GM18951 (cell line): ENCODE results near the gene GRIK1.

ENCODE experiments used
- POLR2A ChIP-seq: IDR thresholded peaks from 4 replicates; pipeline ENCODE4 v1.6.1; 2011; ENCODE audit warnings: mild to moderate bottlenecking; ENCODE audit not compliant: insufficient read length, insufficient read depth; ENCODE audit errors: extremely low read depth
- in situ Hi-C: fragments of 300-500 bp; cut with MboI; formaldehyde crosslinking; loops from one replicate; pipeline ENCODE4 v1.12.0; 2022; ENCODE audit warnings: low sequenced_read_pairs, mixed read lengths, inconsistent platforms; ENCODE audit not compliant: unreplicated experiment

GRIK1 gene

GRCh38 chr21:29893687-29894086 is 46.1 kb downstream of the GRIK1 start:
- in situ Hi-C loops = no loop called here
- no peak for TF ChIP-seq POLR2A

GRCh38 chr21:29892379-29892778 is 47.4 kb downstream of the GRIK1 start:
- in situ Hi-C loops = no loop called here
- no peak for TF ChIP-seq POLR2A

- in situ Hi-C loops = no loop called here
- no peak for TF ChIP-seq POLR2A
These were observed 51.4 kb downstream of the GRIK1 start for GRCh38 chr21:29888437-29888836.

- TF ChIP-seq POLR2A = no peak
- in situ Hi-C loops = no loop called here
These were observed 52.3 kb downstream of the GRIK1 start for GRCh38 chr21:29887313-29888009.

GRCh38 chr21:29885491-29885890 is 54.3 kb downstream of the GRIK1 start:
- in situ Hi-C loops = no loop called here
- no peak for TF ChIP-seq POLR2A

GRCh38 chr21:29875873-29876272 is 63.9 kb downstream of the GRIK1 start:
- in situ Hi-C loops = no loop called here
- no peak for TF ChIP-seq POLR2A

- in situ Hi-C loops = no loop called here
- no peak for TF ChIP-seq POLR2A
These were observed 64.6 kb downstream of the GRIK1 start for GRCh38 chr21:29875036-29875716.

GRCh38 chr21:29873908-29874307 is 65.9 kb downstream of the GRIK1 start:
- in situ Hi-C loops = no loop called here
- no peak for TF ChIP-seq POLR2A

- no peak for TF ChIP-seq POLR2A
- in situ Hi-C loops = no loop called here
These were observed 69.0 kb downstream of the GRIK1 start for GRCh38 chr21:29870814-29871213.

- in situ Hi-C loops = no loop called here
- no peak for TF ChIP-seq POLR2A
These were observed 72.0 kb downstream of the GRIK1 start for GRCh38 chr21:29867796-29868195.

GRCh38 chr21:29860346-29860745 is 79.5 kb downstream of the GRIK1 start:
- in situ Hi-C loops = no loop called here
- TF ChIP-seq POLR2A = no peak

GRCh38 chr21:29857150-29857549 is 82.6 kb downstream of the GRIK1 start:
- in situ Hi-C loops = no loop called here
- TF ChIP-seq POLR2A = no peak

GRCh38 chr21:29854795-29855194 is 85.0 kb downstream of the GRIK1 start:
- in situ Hi-C loops = no loop called here
- TF ChIP-seq POLR2A = no peak

GRCh38 chr21:29851611-29852010 is 88.2 kb downstream of the GRIK1 start:
- in situ Hi-C loops = no loop called here
- no peak for TF ChIP-seq POLR2A
